Measurements from ENCODE around the gene SIX4. TPM values are rescaled to one million over a fixed set of nuclear protein-coding genes. Genes with fewer than 3 reads are reported as not detected.

Gene SIX4
- polyA plus RNA-seq, 3 donors, result not detected

- Histone ChIP-seq H3K4me3 (replicated peaks in 1 of 3; ENCODE audit: low read depth in 2 of 3, low read length in 3 of 3) (no peak overlapping the region), H2AFZ (ENCODE audit: insufficient read depth, low read depth, low read length, poor library complexity, severe bottlenecking) (no peak overlapping the region), H3K9me3 (replicated peaks in 1 of 2; ENCODE audit: control insufficient read depth in 1 of 2, insufficient read depth in 1 of 2, low read length in 2 of 2) (no peaks in the 10 kb centered on the region), H3K4me2 (replicated peaks; ENCODE audit: extremely low read depth, low read length, poor library complexity, severe bottlenecking) (no peak overlapping the region), H3K9ac (ENCODE audit: insufficient read depth, low read length, poor library complexity, severe bottlenecking) (no peak overlapping the region), H4K20me1 (ENCODE audit: insufficient read depth, low read length) (no peaks in the 10 kb centered on the region), H3K79me2 (ENCODE audit: insufficient read depth, low read length) (no peaks in the 10 kb centered on the region), H3K36me3 (replicated peaks in 1 of 2; ENCODE audit: control insufficient read depth in 1 of 2, insufficient read depth in 2 of 2, low read length in 2 of 2) (no peaks in the 10 kb centered on the region), H3K27me3 (ENCODE audit: control insufficient read depth in 2 of 2, insufficient read depth in 2 of 2, low read length in 2 of 2) (peaks cover 2 to 8% of the 10 kb centered on the region in 2 donors), H3K27ac (ENCODE audit: low read depth in 1 of 2, low read length in 2 of 2) (no peak overlapping the region), H3K4me1 (ENCODE audit: control insufficient read depth in 1 of 2, insufficient read depth in 2 of 2, low read length in 2 of 2) (no peaks in the 10 kb centered on the region)
- peaks cover 0 to 11% (median 1%) of the 10 kb centered on the region in 7 donors for H3K9me3 Mint-ChIP-seq
- no peak overlapping the region for H3K4me3 Mint-ChIP-seq
- no peaks in the 10 kb centered on the region for H3K4me1 Mint-ChIP-seq
- WGBS (ENCODE audit: insufficient coverage), result no CpG with 5 or more reads among the region's 3 CpGs
- H3K27ac Mint-ChIP-seq, result no peak overlapping the region
- intact Hi-C loops (cut with micrococcal nuclease), result no loop called here
- no peak for DNase-seq
- no peaks in the 10 kb centered on the region for H3K36me3 Mint-ChIP-seq
- H3K27me3 Mint-ChIP-seq (ENCODE audit: low read depth in 3 of 3), result peaks cover 6 to 22% (median 10%) of the 10 kb centered on the region in 3 donors
- no peak for TF ChIP-seq CTCF (IDR thresholded peaks at IDR 0.05)
Observed at GRCh38 chr14:60670989-60671388, 53.2 kb downstream of the SIX4 start.

DNA sequence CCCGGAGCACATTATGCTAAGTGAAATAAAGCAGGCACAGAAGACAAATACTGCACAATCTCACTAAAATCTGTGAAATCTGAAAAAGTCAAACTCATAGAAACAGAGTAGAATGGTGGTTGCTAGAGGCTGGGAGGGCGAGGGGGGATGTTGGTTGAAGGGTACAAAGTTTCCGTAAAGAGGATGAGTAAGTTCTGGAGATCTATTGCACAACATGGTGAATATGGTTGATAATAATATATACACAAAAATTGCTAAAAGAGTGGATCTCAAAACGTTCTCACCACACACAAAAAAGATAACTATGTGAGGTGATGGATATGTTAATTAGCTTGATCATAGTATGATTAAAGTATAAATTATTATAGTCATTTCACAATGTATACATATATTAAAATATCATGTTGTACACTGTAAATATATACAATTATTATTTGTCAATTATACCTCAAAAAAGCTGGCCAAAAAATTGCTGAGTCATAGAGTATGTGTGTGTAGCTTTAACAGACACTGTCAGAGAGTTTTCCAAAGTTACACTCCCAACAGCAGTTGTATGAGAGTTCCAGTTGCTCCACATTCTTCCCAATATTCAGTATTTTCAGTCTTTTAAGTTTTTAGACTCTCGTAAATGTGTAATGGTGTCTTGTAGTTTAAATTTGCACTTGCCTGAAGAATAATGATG is 55.6 kb downstream of the SIX4 start:
- Histone ChIP-seq H3K4me2 (replicated peaks; ENCODE audit: extremely low read depth, low read length, poor library complexity, severe bottlenecking) (no peak overlapping the region), H3K79me2 (ENCODE audit: insufficient read depth, low read length) (no peaks in the 10 kb centered on the region), H2AFZ (ENCODE audit: insufficient read depth, low read depth, low read length, poor library complexity, severe bottlenecking) (no peak overlapping the region), H3K27ac (ENCODE audit: low read depth in 1 of 2, low read length in 2 of 2) (no peak overlapping the region), H3K27me3 (ENCODE audit: control insufficient read depth in 2 of 2, insufficient read depth in 2 of 2, low read length in 2 of 2) (peaks cover 8 to 28% of the 10 kb centered on the region in 2 donors), H3K9ac (ENCODE audit: insufficient read depth, low read length, poor library complexity, severe bottlenecking) (no peak overlapping the region), H3K4me3 (replicated peaks in 1 of 3; ENCODE audit: low read depth in 2 of 3, low read length in 3 of 3) (no peak overlapping the region), H4K20me1 (ENCODE audit: insufficient read depth, low read length) (no peaks in the 10 kb centered on the region), H3K36me3 (replicated peaks in 1 of 2; ENCODE audit: control insufficient read depth in 1 of 2, insufficient read depth in 2 of 2, low read length in 2 of 2) (no peaks in the 10 kb centered on the region), H3K4me1 (ENCODE audit: control insufficient read depth in 1 of 2, insufficient read depth in 2 of 2, low read length in 2 of 2) (no peaks in the 10 kb centered on the region), H3K9me3 (replicated peaks in 1 of 2; ENCODE audit: control insufficient read depth in 1 of 2, insufficient read depth in 1 of 2, low read length in 2 of 2) (no peaks in the 10 kb centered on the region)
- no peak for DNase-seq
- Mint-ChIP-seq H3K4me1 (no peaks in the 10 kb centered on the region), H3K27ac (no peak overlapping the region), H3K9me3 (peaks cover 0 to 11% (median 1%) of the 10 kb centered on the region in 7 donors), H3K36me3 (no peaks in the 10 kb centered on the region), H3K27me3 (ENCODE audit: low read depth in 3 of 3) (peaks cover 20 to 41% (median 20%) of the 10 kb centered on the region in 3 donors), H3K4me3 (no peak overlapping the region)
- intact Hi-C loops (cut with micrococcal nuclease), result no loop called here
- WGBS (ENCODE audit: insufficient coverage), result no CpG with 5 or more reads among the region's 5 CpGs
- TF ChIP-seq CTCF (IDR thresholded peaks at IDR 0.05), result no peak

All from CD14-positive monocyte (primary cell).